ENCODE data around the gene ANO10. TPM values are rescaled to one million over a fixed set of nuclear protein-coding genes. Genes with fewer than 3 reads are reported as not detected.
A peak's percentile ranks its signal among the peaks of the same experiment; 100 is the strongest.

Gene ANO10
- total RNA-seq, 1 experiment from 2014 or later, result 23.7 TPM

- BruUV-seq (replicated peaks), result no TSS peak
Observed at GRCh38 chr3:43426388-43426787, 195.4 kb downstream of the ANO10 start.

GRCh38 chr3:43425829-43426228, 196.0 kb downstream of the ANO10 start:
- peaks cover 5% of the 10 kb centered on the region for H3F3A ChIP-seq (ENCODE audit: low read length, unreplicated experiment)
- no peaks in the 10 kb centered on the region for H3K9me3 ChIP-seq (ENCODE audit: low read length)
- no peak overlapping the region for H2AFZ ChIP-seq (ENCODE audit: low read length)
- no peaks in the 10 kb centered on the region for H3K79me2 ChIP-seq (ENCODE audit: low read length)
- no peak overlapping the region for H3K4me3 ChIP-seq (ENCODE audit: low read length)
- POLR2A ChIA-PET (ENCODE audit: unreplicated experiment), result no interaction called here
- no peak for ATAC-seq
- CTCF ChIA-PET, result no interaction called here
- H4K20me1 ChIP-seq (ENCODE audit: low read length), result no peaks in the 10 kb centered on the region
- H3K36me3 ChIP-seq (ENCODE audit: low read depth, low read length), result peaks cover 19% of the 10 kb centered on the region; the same call in 1 of the 2 replicates
- H3K9me2 ChIP-seq (replicated peaks; ENCODE audit: low read length), result no peaks in the 10 kb centered on the region
- no peak overlapping the region for H3K4me2 ChIP-seq (ENCODE audit: low read length)
- intact Hi-C loops (cut with micrococcal nuclease), result no loop called here
- no peak for DNase-seq
- H3K4me1 ChIP-seq (ENCODE audit: insufficient read depth, low read length), result peaks cover 20% of the 10 kb centered on the region
- BruUV-seq (replicated peaks), result no TSS peak
- no peak overlapping the region for H3K9ac ChIP-seq (ENCODE audit: low read length)
- H3K27ac ChIP-seq (ENCODE audit: low read length), result no peak overlapping the region
- no peaks in the 10 kb centered on the region for H3K27me3 ChIP-seq (ENCODE audit: low read length)
- TF ChIP-seq EZH2phosphoT487 (IDR thresholded peaks at IDR 0.05; ENCODE audit: borderline replicate concordance, low read length), result no peak
- TF ChIP-seq EZH2 (IDR thresholded peaks at IDR 0.05; ENCODE audit: low read length, unreplicated experiment), result no peak

More at GRCh38 chr3:43426388-43426787, 195.4 kb downstream of the ANO10 start:
- no peaks in the 10 kb centered on the region for H3K79me2 ChIP-seq (ENCODE audit: low read length)
- TF ChIP-seq CTCF (conservative IDR thresholded peaks at IDR 0.05; ENCODE audit: low read depth, low read length) (no peak), EZH2phosphoT487 (IDR thresholded peaks at IDR 0.05; ENCODE audit: borderline replicate concordance, low read length) (no peak), EZH2 (IDR thresholded peaks at IDR 0.05; ENCODE audit: low read length, unreplicated experiment) (no peak)
- no peaks in the 10 kb centered on the region for H3K9me2 ChIP-seq (replicated peaks; ENCODE audit: low read length)
- peaks cover 20% of the 10 kb centered on the region for H3K4me1 ChIP-seq (ENCODE audit: insufficient read depth, low read length)
- no peak overlapping the region for H2AFZ ChIP-seq (ENCODE audit: low read length)
- H4K20me1 ChIP-seq (ENCODE audit: low read length), result no peaks in the 10 kb centered on the region
- peaks cover 19% of the 10 kb centered on the region; the same call in 1 of the 2 replicates for H3K36me3 ChIP-seq (ENCODE audit: low read depth, low read length)
- ATAC-seq (no peak), DNase-seq (no peak)
- H3K4me2 ChIP-seq (ENCODE audit: low read length), result no peak overlapping the region
- no peak overlapping the region for H3K9ac ChIP-seq (ENCODE audit: low read length)
- ChIA-PET CTCF (no interaction called here), POLR2A (ENCODE audit: unreplicated experiment) (no interaction called here)
- peaks cover 5% of the 10 kb centered on the region for H3F3A ChIP-seq (ENCODE audit: low read length, unreplicated experiment)
- no peaks in the 10 kb centered on the region for H3K27me3 ChIP-seq (ENCODE audit: low read length)
- no peaks in the 10 kb centered on the region for H3K9me3 ChIP-seq (ENCODE audit: low read length)
- no peak overlapping the region for H3K4me3 ChIP-seq (ENCODE audit: low read length)
- intact Hi-C loops (cut with micrococcal nuclease), result no loop called here
- no peak overlapping the region for H3K27ac ChIP-seq (ENCODE audit: low read length)

GRCh38 chr3:43423639-43424038, 198.2 kb downstream of the ANO10 start:
- TF ChIP-seq EZH2phosphoT487 (IDR thresholded peaks at IDR 0.05; ENCODE audit: borderline replicate concordance, low read length) (no peak), EZH2 (IDR thresholded peaks at IDR 0.05; ENCODE audit: low read length, unreplicated experiment) (no peak), CTCF (conservative IDR thresholded peaks at IDR 0.05; ENCODE audit: low read depth, low read length) (no peak)
- Histone ChIP-seq H4K20me1 (ENCODE audit: low read length) (no peaks in the 10 kb centered on the region), H3K27me3 (ENCODE audit: low read length) (no peaks in the 10 kb centered on the region), H3K9me2 (replicated peaks; ENCODE audit: low read length) (no peaks in the 10 kb centered on the region), H3K4me3 (ENCODE audit: low read length) (no peak overlapping the region), H3K36me3 (ENCODE audit: low read depth, low read length) (peaks cover 19% of the 10 kb centered on the region; the same call in 1 of the 2 replicates), H3K9me3 (ENCODE audit: low read length) (no peaks in the 10 kb centered on the region), H3K79me2 (ENCODE audit: low read length) (no peaks in the 10 kb centered on the region), H2AFZ (ENCODE audit: low read length) (no peak overlapping the region), H3K4me1 (ENCODE audit: insufficient read depth, low read length) (peaks cover 28% of the 10 kb centered on the region), H3F3A (ENCODE audit: low read length, unreplicated experiment) (peaks cover 5% of the 10 kb centered on the region), H3K27ac (ENCODE audit: low read length) (peak overlapping the region; percentile 62), H3K9ac (ENCODE audit: low read length) (peak overlapping the region; percentile 23), H3K4me2 (ENCODE audit: low read length) (peak overlapping the region; percentile 30; the same call in 1 of the 2 replicates)
- ATAC-seq (no peak; the same call in 1 of the 2 replicates), DNase-seq (no peak)
- intact Hi-C loops (cut with micrococcal nuclease), result loop anchor here (2.0 to 5.0 kb wide), 3 partner anchors 35 to 79 kb away; no protein-coding TSS in a partner anchor
- POLR2A ChIA-PET (ENCODE audit: unreplicated experiment), result no interaction called here
- no TSS peak for BruUV-seq (replicated peaks)
- CTCF ChIA-PET, result interaction anchor here (0.6 to 0.7 kb wide), 2 partner anchors 34 to 666 kb away, joined by 3 to 12 read pairs; no protein-coding TSS in a partner anchor
